ENCODE data around the gene KRT81.

Gene KRT81

GRCh38 chr12:52278575-52279421 is 12.5 kb downstream of the KRT81 start:
- peak overlapping the region; percentile 35 for H3K4me3 ChIP-seq (ENCODE audit: low read length)
- peak; percentile 76 for DNase-seq (ENCODE audit: low read depth)
- peak; percentile 82 for TF ChIP-seq CTCF (IDR thresholded peaks at IDR 0.05; ENCODE audit: insufficient read depth, low read depth, low read length, missing control alignments)

GRCh38 chr12:52277486-52278245 is 13.7 kb downstream of the KRT81 start:
- no peak for TF ChIP-seq CTCF (IDR thresholded peaks at IDR 0.05; ENCODE audit: insufficient read depth, low read depth, low read length, missing control alignments)
- no peak overlapping the region for H3K4me3 ChIP-seq (ENCODE audit: low read length)
- no peak for DNase-seq (ENCODE audit: low read depth)

GRCh38 chr12:52275686-52276085 is 15.6 kb downstream of the KRT81 start:
- no peak for DNase-seq (ENCODE audit: low read depth)
- TF ChIP-seq CTCF (IDR thresholded peaks at IDR 0.05; ENCODE audit: insufficient read depth, low read depth, low read length, missing control alignments) = no peak
- no peak overlapping the region for H3K4me3 ChIP-seq (ENCODE audit: low read length)

GRCh38 chr12:52274521-52275120 is 16.7 kb downstream of the KRT81 start, which contains the start of gene KRT86:
KRT86 (plus strand) TSS chr12:52274645; CDS start chr12:52301917, 27,272 bp downstream.
- no peak for TF ChIP-seq CTCF (IDR thresholded peaks at IDR 0.05; ENCODE audit: insufficient read depth, low read depth, low read length, missing control alignments)
- H3K4me3 ChIP-seq (ENCODE audit: low read length) = no peak within 1 kb of the TSS
- no peak for DNase-seq (ENCODE audit: low read depth)

- H3K4me3 ChIP-seq (ENCODE audit: low read length) = no peak overlapping the region
- no peak for TF ChIP-seq CTCF (IDR thresholded peaks at IDR 0.05; ENCODE audit: insufficient read depth, low read depth, low read length, missing control alignments)
- peak; percentile 78 for DNase-seq (ENCODE audit: low read depth)
These were observed 20.2 kb downstream of the KRT81 start for GRCh38 chr12:52271158-52271557.

GRCh38 chr12:52270541-52271070 is 20.7 kb downstream of the KRT81 start:
- H3K4me3 ChIP-seq (ENCODE audit: low read length) = no peak overlapping the region
- TF ChIP-seq CTCF (IDR thresholded peaks at IDR 0.05; ENCODE audit: insufficient read depth, low read depth, low read length, missing control alignments) = no peak
- DNase-seq (ENCODE audit: low read depth) = no peak

All from epithelial cell of esophagus (primary cell).